ENCODE measurements around the gene CUX1.
"Not testable (repeated sequence)": the region's sequence is repeated elsewhere in the genome, so short reads cannot be mapped to it uniquely, and the experiment has no call there.

The CUX1 gene

GRCh38 chr7:101988060-101988459, 170.6 kb downstream of the CUX1 start:
- not testable (repeated sequence) for DNase-seq

GRCh38 chr7:101988513-101988912, 171.1 kb downstream of the CUX1 start:
- DNase-seq = no peak

GRCh38 chr7:101989101-101989500, 171.7 kb downstream of the CUX1 start:
- DNase-seq = no peak

GRCh38 chr7:101990811-101991418, 173.5 kb downstream of the CUX1 start:
- no peak for DNase-seq

- DNase-seq = no peak
These were observed 174.4 kb downstream of the CUX1 start for GRCh38 chr7:101991860-101992259.

- no peak for DNase-seq
These were observed 175.9 kb downstream of the CUX1 start for GRCh38 chr7:101993311-101993710.

GRCh38 chr7:101995121-101995520, 177.7 kb downstream of the CUX1 start:
- DNase-seq = no peak

GRCh38 chr7:101996131-101996691, 178.8 kb downstream of the CUX1 start:
- DNase-seq = no peak

GRCh38 chr7:101996876-101997275, 179.4 kb downstream of the CUX1 start:
- no peak for DNase-seq

- no peak for DNase-seq
These were observed 180.8 kb downstream of the CUX1 start for GRCh38 chr7:101998029-101998905.

GRCh38 chr7:101998906-101999240, 181.4 kb downstream of the CUX1 start:
- no peak for DNase-seq

GRCh38 chr7:101999393-101999792, 182.0 kb downstream of the CUX1 start:
- no peak for DNase-seq

- no peak for DNase-seq
These were observed 182.7 kb downstream of the CUX1 start for GRCh38 chr7:102000123-102000522.

GRCh38 chr7:102004229-102004628, 186.8 kb downstream of the CUX1 start:
- DNase-seq = no peak

GRCh38 chr7:102004848-102005247, 187.4 kb downstream of the CUX1 start:
- no peak for DNase-seq

GRCh38 chr7:102005933-102006480, 188.6 kb downstream of the CUX1 start:
- no peak for DNase-seq

- DNase-seq = no peak
These were observed 189.3 kb downstream of the CUX1 start for GRCh38 chr7:102006695-102007094.

GRCh38 chr7:102008535-102009262, 191.3 kb downstream of the CUX1 start:
- DNase-seq = no peak

GRCh38 chr7:102009628-102010027, 192.2 kb downstream of the CUX1 start:
- no peak for DNase-seq

- not testable (repeated sequence) for DNase-seq
These were observed 194.8 kb downstream of the CUX1 start for GRCh38 chr7:102012112-102012830.

GRCh38 chr7:102012941-102013461, 195.6 kb downstream of the CUX1 start:
- no peak for DNase-seq

- no peak for DNase-seq
These were observed 201.4 kb downstream of the CUX1 start for GRCh38 chr7:102018876-102019275.

Data from effector CD4-positive, alpha-beta T cell (primary cell).